H1 (cell line): ENCODE data around the gene TRAT1. TPM values are rescaled to one million over a fixed set of nuclear protein-coding genes. Genes with fewer than 3 reads are reported as not detected.
A peak's percentile ranks its signal among the peaks of the same experiment; 100 is the strongest.

Experiments used
- CTCF ChIA-PET: fragments of 300-600 bp; sonication (Branson Sonifier 250); formaldehyde crosslinking; loops from one replicate; lab custom pipeline; 2021; ENCODE audit not compliant: partially characterized antibody; lab: Charles Lee
- POLR2A ChIA-PET: fragments of 300-600 bp; sonication (Branson Sonifier 250); formaldehyde crosslinking; loops from one replicate; lab custom pipeline; 2021; ENCODE audit warnings: inconsistent platforms; ENCODE audit not compliant: partially characterized antibody; lab: Charles Lee
- DNase-seq, 2 experiments: peaks; one replicate each; pipeline versions ENCODE4 v3.0.0 to v3.0.0-alpha.2; 2010 to 2022; ENCODE audit warnings: low spot score in 2 of 2, low read depth in 1 of 2, mixed read lengths in 1 of 2
- FAIRE-seq: peaks from 2 replicates; lab custom pipeline; 2011; peaks lifted over from hg19 to GRCh38; lab: Jason Lieb, UNC
- H2AFZ ChIP-seq: 2 replicates; pipeline ENCODE4 v1.8.1; 2012; ENCODE audit warnings: low read length, inconsistent platforms
- H2AK5ac ChIP-seq: 2 replicates; pipeline ENCODE4 v1.6.1; 2013; ENCODE audit warnings: low read depth, low read length
- H2BK120ac ChIP-seq: replicated peaks from 2 replicates; pipeline ENCODE3; 2013; ENCODE audit warnings: low read depth, low read length, inconsistent platforms
- H2BK12ac ChIP-seq: 2 replicates; pipeline ENCODE4 v1.6.1; 2013; ENCODE audit warnings: low read depth, low read length
- H2BK15ac ChIP-seq: 2 replicates; pipeline ENCODE4 v1.6.1; 2013; ENCODE audit warnings: low read length
- H2BK20ac ChIP-seq: 2 replicates; pipeline ENCODE4 v1.6.1; 2013; ENCODE audit warnings: low read length
- H2BK5ac ChIP-seq: 2 replicates; pipeline ENCODE4 v1.6.1; 2013; ENCODE audit warnings: low read depth, low read length
- H3K14ac ChIP-seq: 2 replicates; pipeline ENCODE4 v1.6.1; 2013; ENCODE audit warnings: inconsistent platforms; ENCODE audit not compliant: insufficient read length
- H3K18ac ChIP-seq: 2 replicates; pipeline ENCODE4 v1.6.1; 2013; ENCODE audit warnings: low read length; ENCODE audit errors: extremely low read depth
- H3K23ac ChIP-seq: 2 replicates; pipeline ENCODE4 v1.6.1; 2013; ENCODE audit warnings: inconsistent platforms; ENCODE audit not compliant: insufficient read length
- H3K23me2 ChIP-seq: 2 replicates; pipeline ENCODE4 v1.6.1; 2013; ENCODE audit warnings: low read depth, low read length
- H3K27ac ChIP-seq: 2 replicates; pipeline ENCODE4 v1.6.1; 2011; ENCODE audit warnings: low read depth, low read length, inconsistent platforms
- H3K27me3 ChIP-seq, 4 experiments: replicated peaks in 1 of 4; 1 replicate in 1 of 4; 2 replicates in 3 of 4; pipeline versions ENCODE4 v1.6.1 to v1.8.1; 2011 to 2013; ENCODE audit warnings: low read length in 3 of 4, mild to moderate bottlenecking in 3 of 4, inconsistent platforms in 2 of 4, mixed read lengths in 2 of 4, moderate library complexity in 1 of 4; ENCODE audit not compliant: control insufficient read depth in 3 of 4, insufficient read depth in 3 of 4; ENCODE audit errors: extremely low read depth in 1 of 4
- H3K36me3 ChIP-seq, 4 experiments: 2 replicates each; pipeline versions ENCODE4 v1.6.1 to v1.8.1; 2011 to 2013; ENCODE audit warnings: mild to moderate bottlenecking in 4 of 4, low read length in 3 of 4, moderate library complexity in 2 of 4, control low read depth in 1 of 4, inconsistent platforms in 1 of 4; ENCODE audit not compliant: insufficient read depth in 4 of 4, control insufficient read depth in 2 of 4
- H3K4ac ChIP-seq: replicated peaks from 2 replicates; pipeline ENCODE3; 2013; ENCODE audit warnings: low read length, low read depth, mixed read lengths, inconsistent platforms; ENCODE audit not compliant: insufficient read length
- H3K4me1 ChIP-seq, 4 experiments: replicated peaks in 1 of 4; 1 replicate in 1 of 4; 2 replicates in 3 of 4; pipeline versions ENCODE4 v1.6.1 to v1.8.1; 2011 to 2013; ENCODE audit warnings: low read length in 3 of 4, inconsistent platforms in 2 of 4, mixed read lengths in 1 of 4; ENCODE audit not compliant: insufficient read depth in 4 of 4, control insufficient read depth in 3 of 4
- H3K4me2 ChIP-seq, 2 experiments: 2 replicates each; pipeline versions ENCODE4 v1.6.1 to v1.8.1; 2011 to 2013; ENCODE audit warnings: low read depth in 2 of 2, low read length in 2 of 2, control low read depth in 1 of 2, inconsistent platforms in 1 of 2, mild to moderate bottlenecking in 1 of 2; ENCODE audit not compliant: insufficient read depth in 1 of 2
- H3K4me3 ChIP-seq, 4 experiments: fragments of 200-600, 300-600 bp in 1 of 4; sonication (generic), shearing (Covaris generic), sonication (Bioruptor Twin) in 1 of 4; 2 replicates each; pipeline versions ENCODE4 v1.5.1 to v1.8.1; 2011 to 2016; ENCODE audit warnings: low read length in 4 of 4, low read depth in 3 of 4, control low read depth in 2 of 4, inconsistent platforms in 2 of 4, mild to moderate bottlenecking in 2 of 4, mixed read lengths in 1 of 4, moderate library complexity in 1 of 4; ENCODE audit not compliant: insufficient read depth in 2 of 4; ENCODE audit errors: extremely low read depth in 1 of 4
- H3K56ac ChIP-seq: replicated peaks from 2 replicates; pipeline ENCODE3; 2013; ENCODE audit warnings: low read depth, mild to moderate bottlenecking, mixed read lengths, low read length, inconsistent platforms; ENCODE audit not compliant: insufficient read length
- H3K79me1 ChIP-seq: 2 replicates; pipeline ENCODE4 v1.6.1; 2013; ENCODE audit warnings: low read depth, low read length, control low read depth
- H3K79me2 ChIP-seq, 2 experiments: 2 replicates each; pipeline versions ENCODE4 v1.6.1 to v1.8.1; 2012 to 2013; ENCODE audit warnings: low read length in 2 of 2, mild to moderate bottlenecking in 2 of 2, inconsistent platforms in 1 of 2; ENCODE audit not compliant: insufficient read depth in 2 of 2, control insufficient read depth in 1 of 2
- H3K9ac ChIP-seq, 4 experiments: replicated peaks in 1 of 4; 1 replicate in 1 of 4; 2 replicates in 3 of 4; pipeline versions ENCODE4 v1.6.1 to v1.8.1; 2011 to 2013; ENCODE audit warnings: low read depth in 3 of 4, low read length in 3 of 4, control low read depth in 2 of 4, mild to moderate bottlenecking in 2 of 4, moderate library complexity in 2 of 4, inconsistent platforms in 1 of 4; ENCODE audit errors: extremely low read depth in 1 of 4
- H3K9me3 ChIP-seq, 2 experiments: 2 replicates each; pipeline versions ENCODE4 v1.6.1 to v1.8.1; 2012 to 2013; ENCODE audit warnings: mild to moderate bottlenecking in 2 of 2, moderate library complexity in 2 of 2, control low read depth in 1 of 2, inconsistent platforms in 1 of 2, low read depth in 1 of 2, low read length in 1 of 2, mixed read lengths in 1 of 2; ENCODE audit not compliant: insufficient read depth in 2 of 2
- H4K20me1 ChIP-seq, 2 experiments: replicated peaks in 1 of 2; 2 replicates each; pipeline versions ENCODE3 to v1.8.1; 2011 to 2013; ENCODE audit warnings: inconsistent platforms in 2 of 2, low read length in 2 of 2, mild to moderate bottlenecking in 1 of 2; ENCODE audit not compliant: insufficient read depth in 2 of 2, control insufficient read depth in 1 of 2
- H4K5ac ChIP-seq: 2 replicates; pipeline ENCODE4 v1.6.1; 2013; ENCODE audit warnings: low read length, low read depth, mixed read lengths, inconsistent platforms; ENCODE audit not compliant: insufficient read length
- H4K8ac ChIP-seq: 2 replicates; pipeline ENCODE4 v1.8.0; 2013; ENCODE audit warnings: mild to moderate bottlenecking, moderate library complexity, low read length, inconsistent platforms; ENCODE audit not compliant: insufficient read depth; ENCODE audit errors: extremely low read depth
- H4K91ac ChIP-seq: replicated peaks from 2 replicates; pipeline ENCODE3; 2013; ENCODE audit warnings: low read length, mixed read lengths, inconsistent platforms; ENCODE audit not compliant: insufficient read length
- CTCF ChIP-seq, 3 experiments: IDR thresholded peaks; 1 replicate in 2 of 3; 2 replicates in 1 of 3; pipeline versions ENCODE4 v1.5.1 to v1.6.1; 2011; ENCODE audit warnings: low read length in 3 of 3, mild to moderate bottlenecking in 3 of 3, inconsistent platforms in 2 of 3, low read depth in 1 of 3, moderate library complexity in 1 of 3; ENCODE audit not compliant: insufficient read depth in 1 of 3; ENCODE audit errors: control extremely low read depth in 1 of 3
- NANOG ChIP-seq: IDR thresholded peaks from 2 replicates; pipeline ENCODE4 v1.6.1; 2011; ENCODE audit warnings: low read length, low read depth, mild to moderate bottlenecking, inconsistent platforms; ENCODE audit not compliant: insufficient read depth, poor library complexity, severe bottlenecking
- RAD21 ChIP-seq, 2 experiments: IDR thresholded peaks in 1 of 2; conservative IDR thresholded peaks in 1 of 2; 2 replicates each; pipeline ENCODE4 v1.6.1; 2011; ENCODE audit warnings: low read depth in 2 of 2, low read length in 2 of 2, improper control_type of control experiment in 1 of 2, inconsistent platforms in 1 of 2, mild to moderate bottlenecking in 1 of 2, moderate library complexity in 1 of 2
- TAF7 ChIP-seq: optimal IDR thresholded peaks from 2 replicates; pipeline ENCODE3; 2011; ENCODE audit warnings: low read depth, mild to moderate bottlenecking, inconsistent platforms, low read length, moderate library complexity, borderline replicate concordance
- TEAD4 ChIP-seq: IDR thresholded peaks from 2 replicates; pipeline ENCODE4 v1.6.1; 2012; ENCODE audit warnings: low read depth, low read length, inconsistent platforms, mixed read lengths
- YY1 ChIP-seq: IDR thresholded peaks from 2 replicates; pipeline ENCODE4 v1.6.1; 2011; ENCODE audit warnings: low read depth, mild to moderate bottlenecking, low read length
- WGBS, 2 experiments: shearing (Covaris generic) in 1 of 2; methylation state at CpG; one replicate each; pipeline versions ENCODE4 v1.1.6 to v1.1.7; 2013 to 2015; ENCODE audit warnings: low lambda C conversion rate in 2 of 2, mixed read lengths in 2 of 2, inconsistent platforms in 1 of 2, low coverage in 1 of 2, missing lambda C conversion rate in 1 of 2; ENCODE audit not compliant: insufficient replicate concordance in 2 of 2, insufficient coverage in 1 of 2, insufficient read length in 1 of 2; ENCODE audit errors: extremely low coverage in 1 of 2, missing lambda C conversion rate in 1 of 2; 5-methylcytosine and 5-hydroxymethylcytosine counted together
- polyA plus RNA-seq, 7 experiments: library from polyadenylated mRNA; depleted of rRNA in 3 of 7; stranded (reverse) in 5 of 7; unstranded in 2 of 7; fragments of >200 nt in 5 of 7; fragments of 200-250 nt in 2 of 7; gene quantifications; 1 replicate in 5 of 7; 2 replicates in 1 of 7; 4 replicates in 1 of 7; pipeline versions ENCODE4 v1.2.1 to v1.2.3, GENCODE V29; 2011 to 2013; ENCODE audit warnings: missing spikeins in 2 of 7, mixed read lengths in 2 of 7
- total RNA-seq: library from RNA; stranded (reverse); fragmentation: NEBNext Ultra II Directional; extraction: Animal tissue kit (Norgen Biotek cat#: 25700); gene quantifications from 2 replicates; pipeline ENCODE4 v1.2.1, GENCODE V29; 2021

The TRAT1 gene
- total and polyA plus RNA-seq, 2 of the 8 experiments (the other 6 are each of a cell fraction or from before 2014, with no cell fraction given), result not detected

DNA sequence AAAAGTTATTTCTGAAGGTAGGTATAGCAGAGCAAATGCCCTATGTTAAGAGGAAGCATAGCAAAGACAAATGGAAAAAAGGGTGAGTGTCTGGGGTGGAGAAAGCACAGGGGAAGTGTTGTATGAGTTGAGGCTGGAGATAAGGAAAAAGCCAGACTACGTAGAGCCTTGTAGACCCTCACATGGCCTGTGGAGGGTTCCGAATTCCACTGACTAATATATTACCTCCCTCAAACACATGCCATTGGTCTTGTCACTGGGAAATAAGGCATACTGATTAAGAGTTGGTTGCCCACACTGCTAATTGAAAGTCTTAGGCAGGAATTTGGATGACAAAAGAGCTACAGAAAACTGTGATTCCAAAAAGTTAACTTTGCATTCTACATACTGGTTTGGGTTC, 65.2 kb downstream of the TRAT1 start:
- H3K18ac ChIP-seq, result no peak overlapping the region
- H3K4me2 ChIP-seq, result no peak overlapping the region; a peak in 1 of 4 replicates
- no peak overlapping the region for H3K14ac ChIP-seq
- no peak overlapping the region for H4K8ac ChIP-seq
- H3K27ac ChIP-seq, result no peak overlapping the region
- no peaks in the 10 kb centered on the region for H3K9me3 ChIP-seq
- FAIRE-seq (no peak), DNase-seq (no peak)
- no peak overlapping the region for H2BK12ac ChIP-seq
- POLR2A ChIA-PET, result no interaction called here
- H2BK20ac ChIP-seq, result no peak overlapping the region
- no peaks in the 10 kb centered on the region for H3K79me2 ChIP-seq
- no peak overlapping the region for H3K23ac ChIP-seq
- peaks cover 0 to 3% (median 0%) of the 10 kb centered on the region in 4 experiments; a peak in 2 of 7 replicates for H3K4me1 ChIP-seq
- no peaks in the 10 kb centered on the region for H3K23me2 ChIP-seq
- H3K27me3 ChIP-seq, result no peaks in the 10 kb centered on the region
- H2BK5ac ChIP-seq, result no peak overlapping the region
- CTCF ChIA-PET, result interaction anchor here (1.0 to 1.6 kb wide), 3 partner anchors 10 to 424 kb away, joined by 3 to 4 read pairs (median 3); no protein-coding TSS in a partner anchor
- H3K4me3 ChIP-seq, result no peak overlapping the region
- WGBS, 2 experiments, result 63% methylated on average over 2 of the region's 2 CpGs; no CpG with 5 or more reads in 1 of the 2 experiments
- H3K36me3 ChIP-seq, result no peaks in the 10 kb centered on the region
- no peak overlapping the region for H4K91ac ChIP-seq
- H4K5ac ChIP-seq, result no peak overlapping the region
- no peak overlapping the region for H2AK5ac ChIP-seq
- H2AFZ ChIP-seq, result peak overlapping the region; percentile 30; the same call in 1 of the 2 replicates
- no peak overlapping the region for H3K9ac ChIP-seq
- no peaks in the 10 kb centered on the region for H4K20me1 ChIP-seq
- H3K56ac ChIP-seq, result no peak overlapping the region
- no peaks in the 10 kb centered on the region for H3K79me1 ChIP-seq
- H2BK120ac ChIP-seq, result no peak overlapping the region
- H2BK15ac ChIP-seq, result no peak overlapping the region
- H3K4ac ChIP-seq, result no peak overlapping the region
- TF ChIP-seq RAD21 (IDR thresholded peaks at IDR 0.05 in 1 of 2, conservative IDR thresholded peaks at IDR 0.05 in 1 of 2; ENCODE audit: low read depth in 2 of 2, low read length in 2 of 2) (no peak), YY1 (no peak), TAF7 (no peak), NANOG (no peak), TEAD4 (no peak), CTCF (IDR thresholded peaks at IDR 0.05; ENCODE audit: control extremely low read depth in 1 of 3, insufficient read depth in 1 of 3, low read depth in 1 of 3, low read length in 3 of 3) (no peak)
